Fibroblast of mammary gland (primary cell): Measurements from ENCODE around the gene LRRC23.
A peak's percentile ranks its signal among the peaks of the same experiment; 100 is the strongest.
"Not testable (repeated sequence)": the region's sequence is repeated elsewhere in the genome, so short reads cannot be mapped to it uniquely, and the experiment has no call there.

Source experiments
- DNase-seq: peaks from one replicate; pipeline ENCODE4 v3.0.0-alpha.2; 2010; ENCODE audit warnings: low read depth
- H3K4me3 ChIP-seq: 2 replicates; pipeline ENCODE4 v1.5.1; 2011; ENCODE audit warnings: low read depth, mild to moderate bottlenecking, low read length, moderate library complexity; ENCODE audit not compliant: control insufficient read depth
- CTCF ChIP-seq: conservative IDR thresholded peaks from 2 replicates; pipeline ENCODE4 v1.5.1; 2011; ENCODE audit warnings: low read depth, low read length, inconsistent platforms; ENCODE audit not compliant: control insufficient read depth, insufficient read depth

The LRRC23 gene

DNA sequence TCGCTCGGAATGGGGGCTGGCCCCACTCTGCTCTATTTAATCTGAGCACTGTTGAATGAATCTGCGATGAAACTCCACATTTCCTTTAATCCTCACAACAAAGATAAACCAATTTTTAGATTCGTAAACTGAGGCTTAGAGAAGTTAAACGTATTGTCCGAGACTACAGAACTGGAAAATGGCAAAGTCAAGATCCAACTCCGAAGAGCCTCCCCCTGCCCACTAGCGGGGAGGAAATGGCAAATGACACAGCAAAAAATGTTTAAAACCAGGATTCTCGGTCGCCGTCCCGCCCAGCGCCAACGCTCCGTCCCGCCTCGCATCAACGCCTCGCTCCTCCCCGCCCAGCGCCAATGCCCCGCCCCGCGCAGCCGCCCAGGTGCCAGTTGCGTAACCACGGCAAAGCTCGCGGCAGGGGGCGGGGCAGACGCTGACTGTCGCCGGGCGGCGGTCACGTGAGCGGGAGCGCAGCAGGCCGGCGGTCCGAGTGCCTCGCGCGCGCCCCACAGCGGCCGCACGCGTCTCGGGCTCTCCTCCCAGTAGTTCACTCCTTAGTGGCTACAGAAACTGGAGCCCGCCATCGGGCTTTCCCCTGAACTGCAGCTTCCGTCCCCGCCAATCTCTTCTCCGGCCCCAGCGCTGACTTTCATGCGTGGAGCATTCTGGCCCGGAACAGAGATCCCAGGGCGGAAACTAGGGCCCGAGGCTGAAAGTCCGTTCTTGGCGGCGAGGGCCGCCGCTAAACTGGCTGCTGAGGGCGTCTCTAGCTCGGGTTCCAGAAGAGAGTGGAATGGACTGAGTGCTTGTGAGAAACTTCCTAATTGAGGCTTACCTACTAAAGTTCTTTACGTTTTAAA is 13.6 kb upstream of the LRRC23 start:
- DNase-seq: peak; percentile 93
- peak; percentile 41 for TF ChIP-seq CTCF

GRCh38 chr12:6891646-6892001 is 13.0 kb upstream of the LRRC23 start:
- TF ChIP-seq CTCF: no peak
- no peak for DNase-seq
- peak overlapping the region; percentile 59 for H3K4me3 ChIP-seq

More for the DNA sequence above, 13.6 kb upstream of the LRRC23 start:
- peak overlapping the region; percentile 59 for H3K4me3 ChIP-seq

DNA sequence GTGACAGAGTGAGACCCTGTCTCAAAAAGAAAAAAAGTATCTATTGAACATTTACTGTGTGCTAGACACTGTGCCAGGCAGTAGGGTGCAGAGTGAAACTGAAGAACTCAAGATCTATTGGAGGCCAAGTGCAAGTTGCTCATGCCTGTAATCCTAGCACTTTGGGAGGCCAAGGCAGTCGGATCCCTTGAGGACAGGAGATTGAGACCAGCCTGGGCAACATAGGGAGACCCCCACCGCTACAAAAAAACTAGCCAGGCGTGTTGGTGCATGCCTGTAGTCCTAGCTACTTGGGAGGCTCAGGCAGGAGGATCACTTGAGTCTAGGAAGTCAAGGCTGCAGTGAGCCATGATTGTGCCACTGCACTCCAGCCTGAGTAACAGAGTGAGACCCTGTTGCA is 11.9 kb upstream of the LRRC23 start:
- not testable (repeated sequence) for DNase-seq, H3K4me3 ChIP-seq

DNA sequence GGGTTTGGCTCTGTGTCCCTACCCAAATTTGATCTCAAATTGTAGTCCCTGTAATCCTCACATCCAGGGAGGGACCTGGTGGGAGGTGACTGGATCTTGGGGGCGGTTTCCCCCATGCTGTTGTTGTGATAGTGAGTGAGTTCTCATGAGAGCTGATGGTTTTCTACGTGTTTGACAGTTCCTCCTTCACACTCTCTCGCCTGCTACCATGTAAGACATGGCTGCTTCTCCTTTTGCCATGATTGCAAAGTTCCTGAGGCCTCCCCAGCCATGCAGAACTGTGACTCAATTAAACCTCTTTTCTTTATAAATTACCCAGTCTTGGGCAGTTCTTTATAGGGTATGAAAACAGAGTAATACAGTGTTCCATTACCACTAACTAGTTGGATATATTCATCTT is 10.3 kb upstream of the LRRC23 start:
- H3K4me3 ChIP-seq: no peak overlapping the region
- DNase-seq: no peak
- TF ChIP-seq CTCF: no peak

GRCh38 chr12:6896846-6897435 is 7.7 kb upstream of the LRRC23 start:
- H3K4me3 ChIP-seq: no peak overlapping the region
- DNase-seq: no peak
- TF ChIP-seq CTCF: no peak

- no peak for TF ChIP-seq CTCF
These were observed 5.2 kb upstream of the LRRC23 start for GRCh38 chr12:6899427-6899826.

GRCh38 chr12:6899837-6900519 is 4.6 kb upstream of the LRRC23 start:
- TF ChIP-seq CTCF: no peak
- DNase-seq: peak; percentile 60
- H3K4me3 ChIP-seq: no peak overlapping the region

More at GRCh38 chr12:6899427-6899826, 5.2 kb upstream of the LRRC23 start:
- no peak overlapping the region for H3K4me3 ChIP-seq
- peak; percentile 31 for DNase-seq
